Measurements from ENCODE around the gene DSC1.
"Not testable (repeated sequence)": the region's sequence is repeated elsewhere in the genome, so short reads cannot be mapped to it uniquely, and the experiment has no call there.

Gene DSC1

DNA sequence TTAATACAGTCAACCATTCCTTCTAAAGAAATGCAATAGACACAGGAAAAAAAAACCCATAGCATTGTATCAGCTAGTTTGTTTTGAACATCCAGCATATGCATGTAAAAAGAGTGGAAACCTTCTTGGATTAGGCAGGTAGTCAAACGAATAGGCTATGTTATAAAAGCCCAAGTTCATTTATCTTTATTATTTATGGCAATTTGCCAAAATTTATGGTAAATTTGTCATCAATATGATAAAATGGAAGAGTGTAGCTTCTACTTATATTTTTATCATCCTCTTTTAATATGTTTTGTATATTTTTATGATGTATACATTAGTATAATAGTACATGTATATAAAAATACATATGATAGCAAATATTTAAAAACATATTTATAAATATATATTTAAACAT is 23.9 kb downstream of the DSC1 start:
- no peaks in the 10 kb centered on the region for H3K36me3 ChIP-seq (replicated peaks; ENCODE audit: low read depth, low read length)
- no peaks in the 10 kb centered on the region for H3K4me1 ChIP-seq (ENCODE audit: low read length)
- H2AFZ ChIP-seq (ENCODE audit: low read depth, low read length): no peak overlapping the region
- no peaks in the 10 kb centered on the region for H3K27me3 ChIP-seq (ENCODE audit: low read depth, low read length)
- no peak overlapping the region for H3K27ac ChIP-seq (ENCODE audit: low read length)
- no peaks in the 10 kb centered on the region for H3K9me3 ChIP-seq (ENCODE audit: insufficient read depth, low read length)
- no peaks in the 10 kb centered on the region for H3K79me2 ChIP-seq (ENCODE audit: low read length)
- H4K20me1 ChIP-seq (ENCODE audit: insufficient read depth, low read length): no peaks in the 10 kb centered on the region
- H3K4me3 ChIP-seq (ENCODE audit: low read length): no peak overlapping the region
- H3K4me2 ChIP-seq (ENCODE audit: low read length): no peak overlapping the region
- TF ChIP-seq CTCF (IDR thresholded peaks at IDR 0.05; ENCODE audit: low read depth, low read length) (no peak), EZH2phosphoT487 (IDR thresholded peaks at IDR 0.05; ENCODE audit: low read depth) (no peak)
- H3K9ac ChIP-seq (ENCODE audit: low read length): no peak overlapping the region

DNA sequence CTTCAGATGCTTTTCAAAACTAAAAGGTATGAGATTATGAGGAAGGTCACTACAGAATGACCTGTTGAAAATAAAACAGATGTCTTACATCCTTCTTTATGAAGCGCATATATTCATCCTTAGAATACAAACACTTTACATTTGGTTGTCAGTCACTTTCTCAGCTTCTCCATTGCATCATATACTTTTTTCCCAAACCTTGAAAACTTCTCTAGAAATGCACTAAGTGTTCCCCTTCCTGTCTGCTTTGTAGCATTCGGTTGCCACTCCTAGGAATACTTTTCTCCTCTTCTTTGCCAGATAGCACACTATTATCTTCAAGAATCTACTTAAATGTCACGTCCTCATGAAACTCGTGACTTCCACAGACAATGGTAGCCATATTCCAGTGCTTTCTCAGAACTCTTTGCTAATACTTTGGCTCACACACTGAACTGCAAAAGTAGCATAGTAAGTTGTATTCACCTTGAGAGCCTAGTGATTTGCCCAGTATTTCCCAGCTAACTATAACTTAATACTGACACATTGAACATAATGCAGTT is 27.6 kb downstream of the DSC1 start:
- Histone ChIP-seq H3K9me3 (ENCODE audit: insufficient read depth, low read length) (no peaks in the 10 kb centered on the region), H3K27ac (ENCODE audit: low read length) (no peak overlapping the region), H3K4me3 (ENCODE audit: low read length) (no peak overlapping the region), H3K79me2 (ENCODE audit: low read length) (no peaks in the 10 kb centered on the region), H3K4me1 (ENCODE audit: low read length) (no peaks in the 10 kb centered on the region), H2AFZ (ENCODE audit: low read depth, low read length) (peak overlapping the region; percentile 62; the same call in 1 of the 2 replicates), H3K9ac (ENCODE audit: low read length) (no peak overlapping the region), H3K4me2 (ENCODE audit: low read length) (no peak overlapping the region), H3K36me3 (replicated peaks; ENCODE audit: low read depth, low read length) (no peaks in the 10 kb centered on the region), H3K27me3 (ENCODE audit: low read depth, low read length) (no peaks in the 10 kb centered on the region), H4K20me1 (ENCODE audit: insufficient read depth, low read length) (no peaks in the 10 kb centered on the region)
- TF ChIP-seq EZH2phosphoT487 (IDR thresholded peaks at IDR 0.05; ENCODE audit: low read depth) (no peak), CTCF (IDR thresholded peaks at IDR 0.05; ENCODE audit: low read depth, low read length) (no peak)

DNA sequence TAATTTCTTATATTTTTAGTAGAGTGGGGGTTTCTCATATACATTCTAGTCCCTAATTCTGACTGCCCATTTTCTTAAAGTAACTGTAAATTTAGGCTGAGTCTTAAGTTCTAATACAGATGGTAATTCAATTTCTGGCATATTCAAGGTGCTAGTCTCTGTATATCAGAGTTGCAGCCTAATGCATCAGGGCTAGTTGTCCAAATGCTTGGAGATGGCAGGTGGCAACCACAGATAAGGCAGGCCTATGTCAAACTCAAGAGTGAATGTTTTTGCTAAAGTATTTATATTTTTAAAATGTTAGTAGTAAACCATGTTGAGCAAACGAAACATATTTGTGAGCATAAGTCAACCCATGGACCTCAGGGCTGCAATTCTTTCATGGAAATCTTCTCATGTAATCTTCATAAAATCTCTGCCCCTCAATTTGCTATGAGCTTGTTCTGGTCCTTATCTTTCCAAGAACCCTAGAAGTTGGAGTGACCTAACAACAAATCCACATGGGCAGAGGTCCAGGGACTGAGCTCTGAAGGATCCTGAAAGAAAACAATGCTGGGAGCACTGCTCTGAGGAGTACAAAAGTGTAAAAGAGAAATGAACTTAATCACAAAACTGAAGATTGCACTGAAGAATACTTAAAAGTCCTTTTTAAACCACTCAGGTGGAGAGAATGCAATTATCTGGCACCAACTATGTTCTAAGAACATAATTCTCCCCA is 33.1 kb downstream of the DSC1 start:
- Histone ChIP-seq H3K9ac (ENCODE audit: low read length) (no peak overlapping the region), H3K4me3 (ENCODE audit: low read length) (no peak overlapping the region), H3K4me1 (ENCODE audit: low read length) (no peaks in the 10 kb centered on the region), H3K27ac (ENCODE audit: low read length) (no peak overlapping the region), H3K27me3 (ENCODE audit: low read depth, low read length) (no peaks in the 10 kb centered on the region), H3K9me3 (ENCODE audit: insufficient read depth, low read length) (no peaks in the 10 kb centered on the region), H3K4me2 (ENCODE audit: low read length) (no peak overlapping the region), H3K79me2 (ENCODE audit: low read length) (no peaks in the 10 kb centered on the region), H3K36me3 (replicated peaks; ENCODE audit: low read depth, low read length) (no peaks in the 10 kb centered on the region), H4K20me1 (ENCODE audit: insufficient read depth, low read length) (no peaks in the 10 kb centered on the region), H2AFZ (ENCODE audit: low read depth, low read length) (no peak overlapping the region)
- TF ChIP-seq CTCF (IDR thresholded peaks at IDR 0.05; ENCODE audit: low read depth, low read length) (no peak), EZH2phosphoT487 (IDR thresholded peaks at IDR 0.05; ENCODE audit: low read depth) (no peak)

DNA sequence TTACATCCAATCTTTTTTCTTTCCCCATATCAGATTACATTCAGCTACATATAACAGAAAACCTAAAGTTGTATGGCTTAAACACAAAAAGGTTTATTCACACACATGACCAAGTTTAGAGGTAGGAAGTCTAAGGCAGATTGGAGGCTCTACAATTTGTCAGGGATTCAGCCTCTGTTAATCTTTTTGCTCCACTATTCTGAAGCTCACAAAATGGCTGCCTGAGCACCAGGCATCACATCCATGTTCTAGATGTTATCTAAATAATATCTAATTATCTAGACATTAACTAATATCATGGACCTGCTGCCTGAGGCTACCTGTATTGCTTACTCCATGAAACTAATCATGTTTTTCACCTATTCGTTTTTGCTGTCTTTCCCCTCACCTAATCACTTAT is 36.8 kb downstream of the DSC1 start:
- no peak overlapping the region for H2AFZ ChIP-seq (ENCODE audit: low read depth, low read length)
- H3K4me3 ChIP-seq (ENCODE audit: low read length): no peak overlapping the region
- no peak overlapping the region for H3K4me2 ChIP-seq (ENCODE audit: low read length)
- TF ChIP-seq EZH2phosphoT487 (IDR thresholded peaks at IDR 0.05; ENCODE audit: low read depth): no peak
- no peak for TF ChIP-seq CTCF (IDR thresholded peaks at IDR 0.05; ENCODE audit: low read depth, low read length)
- H3K4me1 ChIP-seq (ENCODE audit: low read length): no peaks in the 10 kb centered on the region; the same call in 1 of the 2 replicates
- no peak overlapping the region for H3K27ac ChIP-seq (ENCODE audit: low read length)
- H3K9ac ChIP-seq (ENCODE audit: low read length): no peak overlapping the region
- H3K36me3 ChIP-seq (replicated peaks; ENCODE audit: low read depth, low read length): no peaks in the 10 kb centered on the region
- H3K9me3 ChIP-seq (ENCODE audit: insufficient read depth, low read length): no peaks in the 10 kb centered on the region
- no peaks in the 10 kb centered on the region for H3K27me3 ChIP-seq (ENCODE audit: low read depth, low read length)
- H4K20me1 ChIP-seq (ENCODE audit: insufficient read depth, low read length): no peaks in the 10 kb centered on the region
- no peaks in the 10 kb centered on the region for H3K79me2 ChIP-seq (ENCODE audit: low read length)

DNA sequence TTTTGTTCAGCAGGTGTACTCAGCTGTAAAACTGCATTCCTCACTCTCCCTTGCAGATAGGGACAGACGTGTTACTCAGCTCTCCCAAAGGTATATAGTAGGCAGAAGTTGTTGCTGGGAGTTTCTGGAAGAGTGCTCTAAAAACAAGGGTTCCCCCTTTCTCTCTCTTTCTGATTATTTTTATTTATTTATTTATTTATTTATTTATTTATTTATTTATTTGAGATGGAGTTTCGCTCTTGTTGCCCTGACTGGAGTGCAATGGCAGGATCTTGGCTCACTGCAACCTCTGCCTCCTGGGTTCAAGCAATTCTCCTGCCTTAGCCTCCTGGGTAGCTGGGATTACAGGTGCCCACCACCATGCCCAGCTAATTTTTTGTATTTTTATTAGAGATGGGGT is 39.5 kb downstream of the DSC1 start:
- not testable (repeated sequence) for H3K27ac ChIP-seq (ENCODE audit: low read length); H3K36me3 ChIP-seq (replicated peaks; ENCODE audit: low read depth, low read length); H3K4me2 ChIP-seq (ENCODE audit: low read length); H2AFZ ChIP-seq (ENCODE audit: low read depth, low read length); H3K27me3 ChIP-seq (ENCODE audit: low read depth, low read length); H3K9me3 ChIP-seq (ENCODE audit: insufficient read depth, low read length); H3K4me1 ChIP-seq (ENCODE audit: low read length); H4K20me1 ChIP-seq (ENCODE audit: insufficient read depth, low read length); H3K9ac ChIP-seq (ENCODE audit: low read length); H3K4me3 ChIP-seq (ENCODE audit: low read length); H3K79me2 ChIP-seq (ENCODE audit: low read length)

All from OCI-LY3 (cell line).